Measurements from ENCODE around the gene ABCF1. TPM values are rescaled to one million over a fixed set of nuclear protein-coding genes. Genes with fewer than 3 reads are reported as not detected.

ABCF1 gene
- polyA plus RNA-seq, 1 donor from 2014 or later: 19.5 TPM

- no peak overlapping the region for H3K9ac ChIP-seq (ENCODE audit: low read length)
- H3K9me2 ChIP-seq (ENCODE audit: insufficient read depth, low read length): no peaks in the 10 kb centered on the region
- no peak overlapping the region for H3K27ac ChIP-seq (ENCODE audit: low read length)
- no peaks in the 10 kb centered on the region for H4K20me1 ChIP-seq (ENCODE audit: insufficient read depth)
- peaks cover 7% of the 10 kb centered on the region for H3K27me3 ChIP-seq (ENCODE audit: insufficient read depth, low read depth, low read length)
- H3F3A ChIP-seq (ENCODE audit: insufficient read depth, low read length, poor library complexity, severe bottlenecking): no peaks in the 10 kb centered on the region
- no peak overlapping the region for H3K4me2 ChIP-seq (ENCODE audit: low read length)
- H3K36me3 ChIP-seq (ENCODE audit: insufficient read depth, low read length): peaks cover 12% of the 10 kb centered on the region
- TF ChIP-seq MXI1 (conservative IDR thresholded peaks at IDR 0.05; ENCODE audit: poor library complexity, severe bottlenecking) (no peak), RAD21 (conservative IDR thresholded peaks at IDR 0.05) (no peak), EP300 (conservative IDR thresholded peaks at IDR 0.05; ENCODE audit: poor library complexity, severe bottlenecking) (no peak), CTCF (IDR thresholded peaks at IDR 0.05; ENCODE audit: poor library complexity, severe bottlenecking) (no peak), REST (IDR thresholded peaks at IDR 0.05; ENCODE audit: borderline replicate concordance) (no peak), TAF1 (IDR thresholded peaks at IDR 0.05; ENCODE audit: low read depth) (no peak), SMC3 (conservative IDR thresholded peaks at IDR 0.05; ENCODE audit: poor library complexity) (no peak), POLR2AphosphoS5 (IDR thresholded peaks at IDR 0.05) (no peak), EZH2 (IDR thresholded peaks at IDR 0.05; ENCODE audit: borderline replicate concordance, insufficient read depth, low read length, poor library complexity, severe bottlenecking) (no peak)
- no peak overlapping the region for H2AFZ ChIP-seq (ENCODE audit: low read depth, low read length)
- H3K9me3 ChIP-seq (ENCODE audit: low read length): no peaks in the 10 kb centered on the region
- H3K4me3 ChIP-seq (ENCODE audit: low read length): no peak overlapping the region
- no peaks in the 10 kb centered on the region for H3K79me2 ChIP-seq (replicated peaks; ENCODE audit: insufficient read depth, low read length)
These were observed 5.5 kb upstream of the ABCF1 start for GRCh38 chr6:30565772-30566171.

- Histone ChIP-seq H3K9me2 (ENCODE audit: insufficient read depth, low read length) (no peaks in the 10 kb centered on the region), H3K36me3 (ENCODE audit: insufficient read depth, low read length) (no peaks in the 10 kb centered on the region), H3K27ac (ENCODE audit: low read length) (no peak overlapping the region), H3K27me3 (ENCODE audit: insufficient read depth, low read depth, low read length) (peaks cover 7% of the 10 kb centered on the region), H3K4me2 (ENCODE audit: low read length) (no peak overlapping the region), H3K9me3 (ENCODE audit: low read length) (no peaks in the 10 kb centered on the region), H2AFZ (ENCODE audit: low read depth, low read length) (no peak overlapping the region), H3F3A (ENCODE audit: insufficient read depth, low read length, poor library complexity, severe bottlenecking) (no peaks in the 10 kb centered on the region), H4K20me1 (ENCODE audit: insufficient read depth) (no peaks in the 10 kb centered on the region), H3K9ac (ENCODE audit: low read length) (no peak overlapping the region), H3K4me3 (ENCODE audit: low read length) (no peak overlapping the region), H3K79me2 (replicated peaks; ENCODE audit: insufficient read depth, low read length) (peaks cover 18% of the 10 kb centered on the region)
- TF ChIP-seq RAD21 (conservative IDR thresholded peaks at IDR 0.05): no peak
- no peak for TF ChIP-seq REST (IDR thresholded peaks at IDR 0.05; ENCODE audit: borderline replicate concordance)
- no peak for TF ChIP-seq EZH2 (IDR thresholded peaks at IDR 0.05; ENCODE audit: borderline replicate concordance, insufficient read depth, low read length, poor library complexity, severe bottlenecking)
- no peak for TF ChIP-seq SMC3 (conservative IDR thresholded peaks at IDR 0.05; ENCODE audit: poor library complexity)
- no peak for TF ChIP-seq MXI1 (conservative IDR thresholded peaks at IDR 0.05; ENCODE audit: poor library complexity, severe bottlenecking)
- TF ChIP-seq CTCF (IDR thresholded peaks at IDR 0.05; ENCODE audit: poor library complexity, severe bottlenecking): no peak
- no peak for TF ChIP-seq TAF1 (IDR thresholded peaks at IDR 0.05; ENCODE audit: low read depth)
- no peak for TF ChIP-seq POLR2AphosphoS5 (IDR thresholded peaks at IDR 0.05)
- TF ChIP-seq EP300 (conservative IDR thresholded peaks at IDR 0.05; ENCODE audit: poor library complexity, severe bottlenecking): no peak
These were observed 3.0 kb upstream of the ABCF1 start for GRCh38 chr6:30568245-30568644.

All from neural cell (in vitro differentiated cells).